Fibroblast of villous mesenchyme (primary cell): Measurements from ENCODE around the gene TCEAL9. TPM values are rescaled to one million over a fixed set of nuclear protein-coding genes. Genes with fewer than 3 reads are reported as not detected.

Experiments
- small RNA-seq: library from RNA; depleted of rRNA; stranded (forward); fragments of <200 nt; gene quantifications from one replicate; pipeline ENCODE3, GENCODE V24; 2012
- total RNA-seq: library from RNA; depleted of rRNA; stranded (reverse); fragments of >200 nt; gene quantifications from 2 replicates; pipeline ENCODE4 v1.2.3, GENCODE V29; 2012

The TCEAL9 gene
- total RNA-seq, 1 donor, result 114 TPM

Small RNA genes within 50 kb of the gene (small RNA-seq; reads per million reads assigned to genes)
- not detected for gene Z92846.1

Other genes starting within 250 kb of the TCEAL9 start
- gene BEX4, start 141.4 kb upstream of the TCEAL9 start, total RNA-seq, result 6.0 and 7.1 TPM in 2 replicates
- gene TCEAL8, start 101.4 kb upstream of the TCEAL9 start, total RNA-seq, result 108 and 125 TPM in 2 replicates
- gene TCEAL5, start 79.8 kb upstream of the TCEAL9 start, total RNA-seq, result not detected in 2 replicates
- gene BEX2, start 45.5 kb upstream of the TCEAL9 start, total RNA-seq, result under 0.01 and 2.3 TPM in 2 replicates
- 37.0 and 44.5 TPM in 2 replicates for gene TCEAL7, start 26.3 kb upstream of the TCEAL9 start, total RNA-seq
- 208 and 255 TPM in 2 replicates for gene BEX3, start 20.0 kb downstream of the TCEAL9 start, total RNA-seq
- gene RAB40A, start 163.0 kb downstream of the TCEAL9 start, total RNA-seq, result 0.32 and 0.43 TPM in 2 replicates
- 41.6 and 45.3 TPM in 2 replicates for gene TCEAL4, start 229.0 kb downstream of the TCEAL9 start, total RNA-seq